Right atrium auricular region (tissue), 2 donors: ENCODE results near the gene DOCK1. TPM values are rescaled to one million over a fixed set of nuclear protein-coding genes. Genes with fewer than 3 reads are reported as not detected.

Source experiments
- DNase-seq: peaks from one replicate; pipeline ENCODE4 v3.0.0-alpha.2; 2019; ENCODE audit warnings: low spot score
- H3K27ac ChIP-seq, 2 donors: fragments of 200-600 bp; sonication (generic); 1 replicate in 1 of 2; 2 replicates in 1 of 2; pipeline ENCODE4 v1.5.1; 2016 to 2019
- H3K27me3 ChIP-seq, 2 donors: fragments of 200-600 bp; sonication (generic); one replicate each; pipeline versions ENCODE4 v1.5.1 to v1.6.0; 2017 to 2019
- H3K36me3 ChIP-seq: fragments of 200-600 bp; sonication (generic); one replicate; pipeline ENCODE4 v1.5.1; 2016
- H3K4me1 ChIP-seq, 2 donors: fragments of 200-600 bp; sonication (generic); one replicate each; pipeline versions ENCODE4 v1.5.1 to v1.6.0; 2017 to 2019
- H3K4me3 ChIP-seq, 2 donors: fragments of 200-600 bp; sonication (generic); 1 replicate in 1 of 2; 2 replicates in 1 of 2; pipeline ENCODE4 v1.5.1; 2017 to 2019; ENCODE audit warnings: mild to moderate bottlenecking in 1 of 2, moderate library complexity in 1 of 2
- H3K9me3 ChIP-seq, 2 donors: fragments of 200-600 bp; sonication (generic); one replicate each; pipeline ENCODE4 v1.5.1; 2019
- total RNA-seq, 2 donors: library from RNA; depleted of rRNA; stranded (reverse); fragments of >200 nt; gene quantifications; one replicate each; pipeline ENCODE4 v1.1.0, GENCODE V29; 2016
- TF ChIP-seq, protein P1 (sequence below), 2 donors: fragments of 200-600 bp; sonication (generic); IDR thresholded peaks; one replicate each; pipeline ENCODE4 v1.5.1; 2019; ENCODE audit warnings: antibody characterized with exemption in 2 of 2

Gene DOCK1
- total RNA-seq, 2 donors from 2014 or later: 13.0 to 16.8 TPM

DNA sequence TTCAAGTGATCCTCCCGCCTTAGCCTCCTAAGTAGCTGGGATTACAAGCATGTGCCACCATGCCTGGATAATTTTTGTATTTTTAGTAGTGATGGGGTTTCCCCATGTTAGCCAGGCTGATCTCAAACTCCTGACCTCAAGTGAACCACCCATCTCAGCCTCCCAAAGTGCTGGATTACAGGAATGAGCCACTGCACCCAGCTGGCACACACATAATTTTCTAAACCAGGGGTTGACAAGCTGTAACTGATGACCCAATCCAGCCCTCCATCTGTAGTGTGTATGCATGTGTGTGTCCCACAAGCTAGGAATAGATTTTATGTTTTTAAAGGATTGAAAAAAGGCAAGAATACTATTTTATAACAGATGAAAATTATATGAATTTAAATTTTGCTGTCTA, 417.1 kb downstream of the DOCK1 start:
- TF ChIP-seq, protein P1, sequence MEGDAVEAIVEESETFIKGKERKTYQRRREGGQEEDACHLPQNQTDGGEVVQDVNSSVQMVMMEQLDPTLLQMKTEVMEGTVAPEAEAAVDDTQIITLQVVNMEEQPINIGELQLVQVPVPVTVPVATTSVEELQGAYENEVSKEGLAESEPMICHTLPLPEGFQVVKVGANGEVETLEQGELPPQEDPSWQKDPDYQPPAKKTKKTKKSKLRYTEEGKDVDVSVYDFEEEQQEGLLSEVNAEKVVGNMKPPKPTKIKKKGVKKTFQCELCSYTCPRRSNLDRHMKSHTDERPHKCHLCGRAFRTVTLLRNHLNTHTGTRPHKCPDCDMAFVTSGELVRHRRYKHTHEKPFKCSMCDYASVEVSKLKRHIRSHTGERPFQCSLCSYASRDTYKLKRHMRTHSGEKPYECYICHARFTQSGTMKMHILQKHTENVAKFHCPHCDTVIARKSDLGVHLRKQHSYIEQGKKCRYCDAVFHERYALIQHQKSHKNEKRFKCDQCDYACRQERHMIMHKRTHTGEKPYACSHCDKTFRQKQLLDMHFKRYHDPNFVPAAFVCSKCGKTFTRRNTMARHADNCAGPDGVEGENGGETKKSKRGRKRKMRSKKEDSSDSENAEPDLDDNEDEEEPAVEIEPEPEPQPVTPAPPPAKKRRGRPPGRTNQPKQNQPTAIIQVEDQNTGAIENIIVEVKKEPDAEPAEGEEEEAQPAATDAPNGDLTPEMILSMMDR (IDR thresholded peaks at IDR 0.05): no peak
- no peak for DNase-seq

DNA sequence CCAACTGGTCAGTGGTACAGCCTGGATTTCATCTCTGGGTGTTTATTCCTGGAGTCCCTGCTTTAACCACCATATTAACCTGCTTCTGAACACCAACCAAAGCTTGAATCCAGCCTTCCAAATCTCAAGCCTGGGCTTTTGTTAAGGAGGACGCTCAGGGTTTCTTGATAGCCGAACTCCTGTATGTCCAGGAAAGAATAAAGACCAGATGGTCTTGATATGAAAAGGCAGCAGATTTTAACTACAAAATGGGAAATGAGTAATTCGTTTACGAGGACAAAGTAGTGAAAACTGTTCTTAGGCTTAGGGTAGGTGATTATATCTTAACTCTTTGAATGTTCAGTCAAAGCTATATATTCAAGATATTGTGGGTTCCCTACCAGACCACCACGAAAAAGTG, 420.3 kb downstream of the DOCK1 start:
- DNase-seq: no peak
- H3K4me1 ChIP-seq: no peaks in the 10 kb centered on the region
- no peaks in the 10 kb centered on the region for H3K27me3 ChIP-seq
- H3K9me3 ChIP-seq: no peaks in the 10 kb centered on the region
- TF ChIP-seq, protein P1 (IDR thresholded peaks at IDR 0.05): no peak
- no peak overlapping the region for H3K27ac ChIP-seq
- H3K4me3 ChIP-seq: no peak overlapping the region
- no peaks in the 10 kb centered on the region for H3K36me3 ChIP-seq

More for the DNA sequence above, 417.1 kb downstream of the DOCK1 start:
- Histone ChIP-seq H3K4me1 (no peaks in the 10 kb centered on the region), H3K4me3 (no peak overlapping the region), H3K27me3 (no peaks in the 10 kb centered on the region), H3K9me3 (no peaks in the 10 kb centered on the region), H3K36me3 (no peaks in the 10 kb centered on the region), H3K27ac (no peak overlapping the region)

DNA sequence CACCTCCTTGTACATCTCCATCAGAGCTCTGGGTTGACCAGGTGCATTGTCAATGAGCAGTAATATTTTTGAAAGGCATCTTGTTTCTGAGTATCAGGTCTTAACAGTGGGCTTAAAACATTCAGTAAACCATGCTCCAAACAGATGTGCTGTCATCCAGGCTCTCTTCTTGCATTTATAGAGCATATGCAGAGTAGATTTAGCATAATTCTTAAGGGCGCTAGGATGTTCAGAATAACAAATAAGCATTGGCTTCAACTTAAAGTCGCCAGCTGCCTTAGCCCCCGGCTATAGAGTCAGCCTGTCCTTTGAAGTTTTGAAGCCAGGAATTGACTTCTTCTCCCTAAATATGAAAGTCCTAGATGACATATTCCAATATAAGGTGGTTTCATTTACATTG, 421.7 kb downstream of the DOCK1 start:
- Histone ChIP-seq H3K27me3 (no peaks in the 10 kb centered on the region), H3K9me3 (no peaks in the 10 kb centered on the region), H3K4me1 (no peaks in the 10 kb centered on the region), H3K4me3 (no peak overlapping the region), H3K27ac (no peak overlapping the region), H3K36me3 (no peaks in the 10 kb centered on the region)
- DNase-seq: no peak
- TF ChIP-seq, protein P1 (IDR thresholded peaks at IDR 0.05): no peak

DNA sequence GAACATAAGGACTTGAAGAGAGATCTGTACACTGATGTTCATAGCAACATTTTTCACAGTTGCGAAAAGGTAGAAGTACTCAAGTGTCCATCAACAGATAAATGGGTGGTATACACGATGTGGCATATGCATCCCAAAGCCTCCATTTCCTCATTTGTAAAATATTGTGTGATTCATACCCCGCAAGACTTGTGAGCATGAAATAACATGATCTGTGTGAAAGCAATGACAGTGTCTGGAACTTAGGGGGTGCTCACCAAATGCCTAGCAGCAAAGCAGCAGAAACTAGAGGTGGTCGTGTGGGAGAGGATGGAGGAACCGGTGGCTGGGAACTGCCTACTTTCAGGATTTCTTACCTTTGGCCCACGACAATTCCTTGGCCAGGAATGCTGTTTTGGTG, 426.5 kb downstream of the DOCK1 start:
- TF ChIP-seq, protein P1 (IDR thresholded peaks at IDR 0.05): no peak
- Histone ChIP-seq H3K9me3 (no peaks in the 10 kb centered on the region), H3K36me3 (no peaks in the 10 kb centered on the region), H3K4me1 (no peaks in the 10 kb centered on the region), H3K27me3 (no peaks in the 10 kb centered on the region), H3K4me3 (no peak overlapping the region), H3K27ac (no peak overlapping the region)
- DNase-seq: no peak

DNA sequence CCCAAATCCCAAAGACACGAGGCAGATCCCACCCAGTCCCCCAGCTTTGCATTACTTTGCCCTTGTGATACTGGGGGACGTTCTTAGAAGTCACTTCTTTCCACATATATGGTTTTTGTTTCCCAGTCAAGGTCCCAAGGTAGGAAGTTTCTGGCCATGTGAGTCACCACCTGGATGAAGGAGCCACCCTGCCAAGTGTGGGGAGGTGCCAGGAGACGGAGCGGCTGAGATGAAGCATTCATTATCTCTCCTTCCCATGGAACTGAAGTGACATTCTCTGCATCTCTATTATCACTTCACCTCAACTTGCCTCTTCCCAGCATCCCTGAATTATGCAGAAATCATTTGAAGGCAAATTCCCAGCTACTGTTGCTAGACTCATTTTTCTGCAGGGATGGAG, 427.4 kb downstream of the DOCK1 start:
- no peak for DNase-seq
- no peaks in the 10 kb centered on the region for H3K36me3 ChIP-seq
- H3K27ac ChIP-seq: no peak overlapping the region
- H3K27me3 ChIP-seq: no peaks in the 10 kb centered on the region
- no peaks in the 10 kb centered on the region for H3K9me3 ChIP-seq
- H3K4me1 ChIP-seq: peaks cover 0 to 5% of the 10 kb centered on the region in 2 donors
- H3K4me3 ChIP-seq: no peak overlapping the region
- TF ChIP-seq, protein P1 (IDR thresholded peaks at IDR 0.05): no peak

DNA sequence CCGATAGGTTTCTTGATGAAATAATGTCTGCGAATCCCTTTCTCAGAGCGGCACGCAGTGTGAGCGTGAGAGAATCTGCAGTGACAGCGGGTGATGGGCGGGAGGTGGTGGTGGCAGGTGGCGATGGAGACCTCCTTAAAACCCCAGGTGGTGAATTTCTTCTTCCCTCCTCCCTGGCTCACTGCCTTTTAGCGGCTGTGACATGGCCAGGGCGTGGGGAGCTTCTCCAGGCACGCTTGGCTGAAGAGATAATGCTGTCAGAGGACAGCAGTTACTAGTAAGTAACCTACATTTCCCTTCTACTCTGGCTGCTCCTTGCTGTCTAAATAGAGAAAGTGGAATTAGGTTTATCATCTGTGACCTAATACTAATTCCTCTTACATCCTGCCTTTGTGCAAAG, 432.6 kb downstream of the DOCK1 start:
- Histone ChIP-seq H3K27me3 (no peaks in the 10 kb centered on the region), H3K4me1 (peaks cover 0 to 10% of the 10 kb centered on the region in 2 donors), H3K36me3 (no peaks in the 10 kb centered on the region), H3K4me3 (no peak overlapping the region), H3K27ac (no peak overlapping the region), H3K9me3 (no peaks in the 10 kb centered on the region)
- TF ChIP-seq, protein P1 (IDR thresholded peaks at IDR 0.05): no peak
- no peak for DNase-seq
